Stimulated activated CD4-positive, alpha-beta T cell treated with anti-CD3 and anti-CD28 coated beads, Interleukin-2, amount 100 ng/mL, for 4 hours (primary cell): ENCODE results near the gene PFN3.
A peak's percentile ranks its signal among the peaks of the same experiment; 100 is the strongest.
"Not testable (repeated sequence)": the region's sequence is repeated elsewhere in the genome, so short reads cannot be mapped to it uniquely, and the experiment has no call there.

Experiments
- DNase-seq: peaks from one replicate; pipeline ENCODE4 v3.0.0-alpha.2; 2020; ENCODE audit warnings: low read depth

Gene PFN3

DNA sequence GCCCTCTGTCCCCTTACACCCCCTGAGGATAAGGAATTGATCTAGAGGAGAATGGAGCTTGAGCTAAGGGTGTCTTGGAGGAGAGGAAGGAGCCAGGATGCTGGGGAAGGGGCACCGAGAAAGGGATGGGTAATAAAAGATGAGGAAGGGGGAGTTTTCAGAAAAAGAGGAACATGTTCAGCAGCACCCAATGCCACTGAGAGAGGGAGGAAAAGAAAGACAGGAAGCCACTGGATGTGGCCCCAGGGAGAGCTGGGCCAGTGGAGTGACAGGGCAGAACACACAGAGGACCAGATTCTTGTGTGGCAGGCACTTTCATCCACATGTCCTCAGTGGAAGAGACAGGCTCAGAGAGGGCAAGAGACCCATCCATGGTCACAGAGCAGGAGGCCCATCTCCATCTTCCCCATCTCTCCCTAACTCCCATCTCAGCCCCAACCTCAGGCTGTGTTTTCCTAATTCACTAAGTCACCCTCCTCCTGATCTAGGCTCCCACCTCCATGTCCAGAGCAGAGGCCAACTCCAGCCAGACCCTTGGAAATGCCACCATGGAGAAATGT, 7.2 kb downstream of the PFN3 start:
- no peak for DNase-seq

DNA sequence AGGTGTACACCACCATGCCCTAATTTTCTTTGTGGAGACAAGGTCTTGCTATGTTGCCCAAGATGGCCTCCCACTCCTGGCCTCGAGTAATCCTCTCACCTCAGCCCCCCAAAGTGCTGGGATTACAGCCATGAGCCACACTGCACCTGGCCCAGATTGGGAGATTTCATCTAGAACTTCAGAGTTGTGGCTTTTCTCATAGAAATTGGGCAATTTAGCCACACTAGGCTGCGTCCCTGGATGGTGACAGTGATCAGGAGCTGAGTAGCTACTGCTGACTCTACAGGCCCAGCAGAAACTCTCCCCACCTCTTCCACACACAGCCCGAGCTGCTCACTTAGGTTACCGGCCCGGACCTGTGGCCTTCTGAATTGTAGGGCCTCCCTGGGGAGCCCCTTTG, 7.7 kb downstream of the PFN3 start:
- DNase-seq = no peak

GRCh38 chr5:177390363-177391300, 9.8 kb downstream of the PFN3 start:
- peak; percentile 82 for DNase-seq

DNA sequence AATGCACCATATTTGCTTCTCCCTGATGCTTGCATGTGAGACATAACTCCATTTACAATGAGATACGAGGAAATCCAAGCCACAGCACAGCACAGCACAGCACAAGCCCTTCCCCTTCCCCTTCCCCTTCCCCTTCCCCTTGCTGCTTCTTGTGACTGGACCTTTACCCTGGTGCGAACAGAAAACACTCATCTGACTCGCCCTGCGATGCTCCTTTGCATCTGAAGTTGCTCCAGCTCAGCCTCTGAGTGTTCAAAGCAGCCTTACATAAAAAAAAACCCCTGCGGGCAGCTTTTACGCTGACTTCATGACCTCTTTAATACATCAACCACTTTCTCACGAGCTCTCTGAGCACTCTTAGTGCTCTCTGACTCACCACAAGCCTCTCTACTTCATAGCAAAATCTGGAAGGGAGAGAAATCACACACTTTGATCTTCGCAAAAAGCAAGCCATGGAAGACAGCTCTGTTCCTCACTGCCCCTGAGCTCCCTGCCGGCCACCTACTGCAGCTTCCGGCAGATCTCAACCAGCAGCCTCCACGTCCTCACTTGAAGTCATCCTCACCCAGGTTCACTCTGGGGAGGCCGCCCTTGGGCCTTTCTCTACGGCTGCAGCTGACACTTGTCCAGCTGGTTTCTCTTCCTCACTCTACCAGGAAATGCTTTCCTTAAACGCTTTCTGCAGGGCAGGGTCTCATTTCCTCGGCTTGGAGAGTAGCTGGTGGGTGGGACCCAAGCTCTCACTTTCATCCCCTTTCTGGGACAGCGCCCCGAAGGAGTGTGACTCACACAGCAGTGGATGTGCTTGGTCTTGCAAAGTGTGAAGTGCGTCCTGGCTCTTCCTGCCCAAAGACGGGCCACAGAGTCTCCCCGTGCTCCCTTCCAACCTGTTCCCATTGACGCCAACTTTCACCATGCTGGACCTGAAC, 11.0 kb downstream of the PFN3 start:
- no peak for DNase-seq

GRCh38 chr5:177388521-177389052, 11.9 kb downstream of the PFN3 start:
- no peak for DNase-seq

DNA sequence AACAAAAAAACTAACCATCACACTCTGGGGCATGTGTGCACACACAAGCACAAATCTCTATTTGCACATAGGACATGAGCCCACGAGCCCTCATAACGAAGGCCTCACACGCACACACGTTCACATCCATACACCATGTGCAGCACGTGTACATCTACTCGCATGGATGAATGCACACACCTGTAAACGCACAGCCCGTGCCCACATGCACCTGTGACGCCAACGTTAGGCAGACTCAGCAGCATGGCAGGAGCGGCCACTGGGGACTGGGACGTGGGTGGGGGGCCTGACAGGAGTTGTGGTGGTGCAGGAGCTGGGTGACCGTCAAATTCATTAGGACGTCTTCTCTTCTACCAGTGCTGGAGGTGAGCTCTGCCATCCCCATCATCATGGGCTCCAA, 13.1 kb downstream of the PFN3 start:
- DNase-seq = no peak

DNA sequence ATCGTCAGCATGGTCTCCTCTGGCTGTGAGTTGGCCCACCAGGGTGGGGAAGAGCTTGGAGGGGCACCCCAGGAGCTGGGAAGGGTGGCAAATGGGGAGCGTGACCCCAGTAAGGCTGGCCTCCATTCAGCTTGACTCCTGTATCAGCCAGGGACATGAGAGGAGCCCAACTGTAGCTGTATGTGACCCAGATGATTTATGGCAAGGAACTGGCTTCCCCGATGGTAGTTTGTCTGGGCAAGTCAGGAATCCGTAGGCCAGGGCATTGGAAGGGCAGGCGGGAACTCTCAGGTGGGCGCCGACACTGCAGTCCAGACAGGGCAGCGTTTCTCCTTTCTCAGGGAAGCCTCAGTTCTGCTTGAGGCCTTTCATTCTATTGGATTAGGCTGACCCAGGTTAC, 13.9 kb downstream of the PFN3 start:
- DNase-seq = no peak

- DNase-seq = no peak
Observed at GRCh38 chr5:177385720-177386119, 14.7 kb downstream of the PFN3 start.

- DNase-seq = no peak
Observed at GRCh38 chr5:177384134-177384533, 16.3 kb downstream of the PFN3 start, which contains the start of gene SLC34A1. SLC34A1 (plus strand) TSS chr5:177384434; CDS start chr5:177385742, 1,308 bp downstream.

DNA sequence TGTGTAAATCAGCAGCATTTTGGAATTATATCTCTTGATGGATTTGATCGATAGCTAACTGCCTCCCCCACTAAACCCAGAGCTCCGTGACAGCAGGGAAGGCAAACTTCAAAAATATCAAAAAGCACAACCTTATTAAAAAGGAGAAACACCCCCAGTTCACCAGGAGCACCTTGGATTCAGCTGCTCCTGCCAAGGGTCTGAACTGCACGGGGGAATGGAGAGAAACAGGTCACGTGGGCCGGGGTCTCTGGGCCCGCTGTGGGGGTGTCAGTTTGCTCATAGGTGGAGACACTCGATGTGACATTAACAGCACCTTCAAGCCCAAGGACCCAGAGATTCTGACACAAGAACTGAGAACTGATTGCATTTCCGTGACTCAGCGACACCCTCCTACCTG, 17.3 kb downstream of the PFN3 start:
- no peak for DNase-seq

DNA sequence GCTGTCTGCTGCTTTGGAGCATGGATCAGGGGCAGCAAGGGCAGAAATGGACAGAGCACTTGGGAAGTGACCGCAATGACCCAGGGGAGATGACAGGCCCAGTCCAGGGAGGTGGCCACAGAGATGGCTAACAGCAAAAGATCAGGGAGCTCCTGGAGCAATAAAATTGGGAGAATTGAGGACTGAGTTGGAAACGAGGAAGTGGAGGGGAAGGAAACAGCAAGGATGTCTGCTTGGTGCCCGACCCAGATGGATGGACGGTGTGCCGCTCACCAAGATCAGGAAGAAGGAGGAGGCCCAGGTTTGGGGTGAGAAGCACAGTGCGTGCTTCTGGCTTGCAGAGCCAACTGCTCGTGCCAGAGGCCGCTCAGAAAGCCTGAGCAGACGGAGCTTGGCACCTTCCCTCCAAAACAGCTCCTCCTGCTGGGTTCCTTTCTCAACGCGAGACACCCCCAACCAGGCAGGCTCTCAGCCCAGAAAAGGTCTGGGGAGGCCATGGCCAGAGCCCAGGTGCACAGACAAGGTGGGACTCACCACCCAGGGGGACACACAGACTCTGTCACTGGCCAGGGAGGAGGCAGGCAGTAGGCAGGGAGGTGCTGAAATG, 17.9 kb downstream of the PFN3 start:
- DNase-seq = no peak

GRCh38 chr5:177380805-177381126, 19.7 kb downstream of the PFN3 start:
- no peak for DNase-seq

GRCh38 chr5:177378884-177379883, 21.3 kb downstream of the PFN3 start:
- DNase-seq = no peak

DNA sequence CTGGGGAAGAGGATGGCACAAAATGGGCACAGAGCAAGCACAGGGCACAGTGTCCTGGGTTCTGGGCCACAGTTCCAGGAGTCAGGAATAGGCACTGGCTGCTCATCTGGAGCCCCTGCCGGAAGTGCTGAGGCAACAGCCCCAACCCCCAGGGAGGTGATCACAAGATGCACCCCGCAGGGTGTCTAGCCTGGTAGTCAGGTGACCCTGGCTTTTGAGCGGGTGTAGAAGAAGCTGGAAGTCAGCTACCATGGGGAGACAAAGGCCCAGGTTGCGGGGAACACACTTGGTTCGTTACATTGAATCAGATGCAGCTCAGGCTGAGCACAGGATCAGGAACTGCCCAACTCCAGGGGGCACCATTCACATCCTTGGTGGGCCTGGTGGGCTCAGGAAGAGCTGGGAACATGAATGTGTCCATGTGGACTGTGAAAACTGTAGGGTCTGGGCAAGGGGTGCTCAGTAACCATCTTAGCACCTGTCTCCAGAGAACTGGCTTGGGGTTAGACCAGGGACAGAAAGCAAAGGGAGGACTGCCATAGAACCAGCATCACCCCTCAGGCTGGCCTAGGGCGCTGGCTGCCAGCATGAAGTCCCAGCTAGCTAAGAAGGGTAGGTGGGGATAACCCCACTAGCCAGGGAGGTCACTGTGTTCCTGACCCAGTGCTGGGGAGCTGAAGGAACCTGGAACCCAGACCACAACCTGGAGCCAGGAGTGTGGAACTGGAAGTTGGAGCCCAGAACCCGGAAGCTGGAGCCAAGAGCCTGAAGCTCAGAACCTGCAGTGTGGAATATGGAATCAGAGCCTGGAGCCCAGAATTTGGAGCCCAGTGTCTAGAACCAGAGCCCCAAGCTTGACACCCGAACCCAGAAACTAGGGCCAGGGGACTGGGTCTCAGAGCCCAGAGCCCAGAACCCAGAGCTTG, 22.3 kb downstream of the PFN3 start:
- DNase-seq = no peak

- DNase-seq = no peak
Observed at GRCh38 chr5:177376107-177376506, 24.4 kb downstream of the PFN3 start.

DNA sequence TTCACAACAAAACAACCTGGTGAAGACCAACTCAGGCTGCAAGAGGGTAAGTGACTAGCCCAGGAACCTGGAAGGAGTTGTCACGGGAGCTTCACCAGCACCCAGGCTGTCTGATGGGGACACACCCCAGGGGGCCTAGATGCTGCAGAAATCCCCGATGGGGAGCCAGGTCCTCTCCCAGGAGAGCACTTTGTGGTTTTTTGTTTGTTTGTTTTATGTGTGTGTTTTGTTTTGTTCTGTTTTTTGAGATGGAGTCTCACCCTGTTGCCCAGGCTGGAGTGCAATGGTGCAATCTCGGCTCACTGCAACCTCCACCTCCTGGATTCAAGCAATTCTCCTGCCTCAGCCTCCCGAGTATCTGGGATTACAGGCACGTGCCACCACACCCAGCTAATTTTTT, 24.9 kb downstream of the PFN3 start:
- DNase-seq = not testable (repeated sequence)

DNA sequence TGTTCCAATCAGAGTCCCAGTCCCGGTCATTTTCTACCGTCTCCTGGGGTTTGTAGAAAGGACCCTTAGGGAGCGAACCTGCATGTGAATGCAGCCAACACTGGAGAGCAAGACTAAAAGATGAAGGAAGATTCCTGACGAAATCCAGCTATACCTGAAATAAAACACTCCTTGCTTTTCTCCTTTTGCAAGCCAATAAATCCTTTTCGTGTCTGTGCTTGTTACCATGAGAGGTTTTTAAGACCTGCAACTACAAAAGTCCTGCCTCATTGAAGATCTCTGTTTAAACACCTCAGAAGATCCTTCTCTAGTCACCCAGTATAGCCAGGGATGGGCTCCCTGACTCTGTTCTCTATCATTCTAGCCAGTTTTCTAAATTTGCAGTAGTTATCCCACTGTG, 26.2 kb downstream of the PFN3 start:
- DNase-seq = no peak

GRCh38 chr5:177373806-177374205, 26.7 kb downstream of the PFN3 start:
- no peak for DNase-seq

DNA sequence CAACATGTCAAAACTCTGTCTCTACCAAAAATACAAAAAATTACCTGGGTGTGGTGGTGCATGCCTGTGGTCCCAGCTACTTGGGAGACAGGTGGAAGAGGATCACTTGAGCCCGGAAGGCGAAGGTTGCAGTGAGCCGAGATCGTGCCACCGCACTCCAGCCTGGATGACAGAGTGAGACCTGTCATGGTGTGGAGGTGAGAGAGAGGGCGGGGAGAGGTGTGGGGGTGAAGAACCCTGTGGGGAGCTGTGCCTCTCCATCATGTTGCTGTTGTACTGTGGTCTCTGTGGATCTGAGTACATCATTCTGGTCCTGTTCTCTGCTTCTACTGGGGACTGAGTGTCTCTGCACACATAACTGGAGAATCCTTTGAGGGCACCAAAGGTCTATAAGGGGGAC, 27.6 kb downstream of the PFN3 start:
- DNase-seq = no peak
